HUES48 (cell line): Measurements from ENCODE around the gene LMTK3.

ENCODE experiments used
- H3K27ac ChIP-seq: one replicate; pipeline ENCODE4 v1.7.0; 2013; ENCODE audit warnings: low read depth, low read length, inconsistent platforms
- H3K27me3 ChIP-seq: 2 replicates; pipeline ENCODE4 v1.6.1; 2013; ENCODE audit warnings: mild to moderate bottlenecking, low read length; ENCODE audit not compliant: control insufficient read depth, insufficient read depth
- H3K36me3 ChIP-seq: 2 replicates; pipeline ENCODE4 v1.6.1; 2013; ENCODE audit warnings: low read length; ENCODE audit not compliant: control insufficient read depth, insufficient read depth
- H3K4me1 ChIP-seq: 2 replicates; pipeline ENCODE4 v1.6.1; 2013; ENCODE audit warnings: mild to moderate bottlenecking, low read length; ENCODE audit not compliant: control insufficient read depth, insufficient read depth
- H3K4me3 ChIP-seq: 2 replicates; pipeline ENCODE4 v1.5.1; 2013; ENCODE audit warnings: mild to moderate bottlenecking, low read depth, low read length
- H3K9ac ChIP-seq: 2 replicates; pipeline ENCODE4 v1.6.1; 2013; ENCODE audit warnings: mild to moderate bottlenecking, low read depth, low read length, moderate library complexity
- H3K9me3 ChIP-seq: 2 replicates; pipeline ENCODE4 v1.6.1; 2013; ENCODE audit warnings: low read length; ENCODE audit not compliant: control insufficient read depth, insufficient read depth

The LMTK3 gene

DNA sequence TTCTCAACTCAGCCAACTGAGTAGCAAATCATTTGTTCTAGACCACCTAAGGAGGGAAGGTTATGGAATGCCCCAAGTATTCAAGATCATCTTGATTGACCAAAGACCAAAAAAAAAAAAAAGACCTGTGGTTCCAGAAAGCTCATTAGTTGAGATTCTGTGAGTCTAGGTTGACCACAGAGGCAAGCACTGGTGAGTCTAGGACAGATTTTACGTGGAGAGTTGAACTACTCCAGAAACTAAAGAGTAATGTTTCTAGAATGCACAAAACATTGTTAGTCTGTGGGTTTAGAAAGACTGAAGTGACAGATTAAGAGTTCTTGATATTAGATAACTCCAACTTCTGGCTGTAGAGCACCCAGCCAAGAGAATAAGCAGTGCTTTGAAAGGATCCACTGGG lies 46.4 kb downstream of the LMTK3 start:
- no peaks in the 10 kb centered on the region for H3K9me3 ChIP-seq
- H3K9ac ChIP-seq: no peak overlapping the region
- H3K4me3 ChIP-seq: no peak overlapping the region
- peaks cover 4% of the 10 kb centered on the region; the same call in 1 of the 2 replicates for H3K36me3 ChIP-seq
- H3K27ac ChIP-seq: no peak overlapping the region
- H3K27me3 ChIP-seq: no peaks in the 10 kb centered on the region
- H3K4me1 ChIP-seq: no peaks in the 10 kb centered on the region

DNA sequence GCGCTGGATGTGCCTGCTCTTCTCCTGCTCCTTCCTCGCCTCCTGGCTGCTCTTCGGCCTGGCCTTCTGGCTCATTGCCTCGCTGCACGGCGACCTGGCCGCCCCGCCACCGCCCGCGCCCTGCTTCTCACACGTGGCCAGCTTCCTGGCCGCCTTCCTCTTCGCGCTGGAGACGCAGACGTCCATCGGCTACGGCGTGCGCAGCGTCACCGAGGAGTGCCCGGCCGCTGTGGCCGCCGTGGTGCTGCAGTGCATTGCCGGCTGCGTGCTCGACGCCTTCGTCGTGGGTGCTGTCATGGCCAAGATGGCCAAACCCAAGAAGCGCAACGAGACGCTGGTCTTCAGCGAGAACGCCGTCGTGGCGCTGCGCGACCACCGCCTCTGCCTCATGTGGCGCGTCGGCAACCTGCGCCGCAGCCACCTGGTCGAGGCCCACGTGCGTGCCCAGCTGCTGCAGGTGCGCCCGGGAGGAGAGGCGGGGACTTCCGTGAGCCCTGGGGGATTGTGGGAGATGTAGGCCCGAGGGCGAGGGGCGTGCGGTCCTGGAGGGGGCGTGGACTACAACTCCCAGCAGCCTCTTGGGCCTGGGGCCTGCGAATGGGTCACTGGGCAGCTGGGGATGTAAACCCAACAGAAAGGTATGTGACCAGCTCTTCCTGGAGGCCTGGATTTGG lies 49.5 kb downstream of the LMTK3 start:
- no peak overlapping the region for H3K27ac ChIP-seq
- H3K4me3 ChIP-seq: no peak overlapping the region
- no peak overlapping the region for H3K9ac ChIP-seq
- H3K27me3 ChIP-seq: no peaks in the 10 kb centered on the region
- no peaks in the 10 kb centered on the region for H3K4me1 ChIP-seq
- H3K36me3 ChIP-seq: peaks cover 7% of the 10 kb centered on the region
- H3K9me3 ChIP-seq: no peaks in the 10 kb centered on the region

- H3K9ac ChIP-seq: no peak overlapping the region
- H3K36me3 ChIP-seq: peaks cover 12% of the 10 kb centered on the region
- H3K4me1 ChIP-seq: no peaks in the 10 kb centered on the region
- no peak overlapping the region for H3K4me3 ChIP-seq
- H3K27ac ChIP-seq: no peak overlapping the region
- H3K27me3 ChIP-seq: no peaks in the 10 kb centered on the region
- no peaks in the 10 kb centered on the region for H3K9me3 ChIP-seq
These were observed 50.0 kb downstream of the LMTK3 start for GRCh38 chr19:48461651-48461981.

- H3K4me1 ChIP-seq: no peaks in the 10 kb centered on the region
- H3K9me3 ChIP-seq: no peaks in the 10 kb centered on the region
- H3K27me3 ChIP-seq: no peaks in the 10 kb centered on the region
- H3K4me3 ChIP-seq: no peak overlapping the region
- H3K27ac ChIP-seq: no peak overlapping the region
- peaks cover 44% of the 10 kb centered on the region for H3K36me3 ChIP-seq
- H3K9ac ChIP-seq: no peak overlapping the region
These were observed 53.6 kb downstream of the LMTK3 start for GRCh38 chr19:48458016-48458415.

GRCh38 chr19:48456864-48457263 lies 54.8 kb downstream of the LMTK3 start:
- peaks cover 54% of the 10 kb centered on the region for H3K36me3 ChIP-seq
- no peaks in the 10 kb centered on the region for H3K27me3 ChIP-seq
- H3K4me3 ChIP-seq: no peak overlapping the region
- H3K27ac ChIP-seq: no peak overlapping the region
- H3K9ac ChIP-seq: no peak overlapping the region
- no peaks in the 10 kb centered on the region for H3K9me3 ChIP-seq
- no peaks in the 10 kb centered on the region for H3K4me1 ChIP-seq

- Histone ChIP-seq H3K4me1 (no peaks in the 10 kb centered on the region), H3K27me3 (no peaks in the 10 kb centered on the region), H3K9ac (no peak overlapping the region), H3K36me3 (peaks cover 62% of the 10 kb centered on the region), H3K27ac (no peak overlapping the region), H3K4me3 (no peak overlapping the region), H3K9me3 (no peaks in the 10 kb centered on the region)
These were observed 55.6 kb downstream of the LMTK3 start for GRCh38 chr19:48455908-48456562.

DNA sequence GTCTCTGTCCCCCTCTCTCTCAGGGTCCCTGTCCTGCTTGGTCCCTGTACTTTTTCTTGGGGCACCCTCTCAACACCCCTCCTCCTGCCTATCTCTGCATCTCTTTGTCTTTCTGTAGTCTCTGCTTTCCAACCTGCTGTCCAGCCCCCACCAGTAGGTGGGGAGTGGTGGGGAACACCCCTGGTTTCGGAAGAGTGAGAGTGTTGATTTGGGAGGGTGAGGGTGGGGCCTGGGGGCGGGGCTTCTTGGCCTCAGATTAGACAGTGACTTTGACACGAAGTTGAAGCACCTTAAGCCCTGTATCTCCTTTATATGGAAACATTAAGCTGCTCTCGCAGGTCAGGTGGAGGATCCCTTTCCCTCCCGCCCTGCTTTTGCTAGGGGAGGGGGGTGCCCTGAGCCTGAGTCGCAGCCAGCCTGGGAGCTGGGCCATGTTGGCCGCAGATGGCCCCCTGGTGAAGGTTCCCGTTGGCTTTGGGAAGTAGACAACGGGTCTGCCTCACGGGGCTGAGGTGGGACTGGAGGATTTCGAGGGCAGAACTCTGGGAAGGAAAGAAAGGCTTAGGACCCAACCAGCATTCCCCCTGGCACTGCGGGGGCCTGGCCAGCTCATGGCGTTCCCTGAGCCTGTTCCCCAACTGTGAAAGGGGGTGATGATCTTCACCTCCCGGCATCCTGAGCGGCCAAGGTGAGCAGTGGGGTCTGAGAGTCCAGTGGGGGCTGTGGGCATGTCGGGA lies 56.3 kb downstream of the LMTK3 start, which contains the start of gene KCNJ14:
TSS of gene KCNJ14 (plus strand) at position 404 of the 737 bp plus-strand sequence. CDS start 6,151 bp downstream, outside the sequence.
- H3K4me1 ChIP-seq: no peaks in the 10 kb centered on the region
- no peak within 1 kb of the TSS for H3K4me3 ChIP-seq
- no peaks in the 10 kb centered on the region for H3K9me3 ChIP-seq
- peaks cover 66% of the 10 kb centered on the region for H3K36me3 ChIP-seq
- H3K27ac ChIP-seq: no peak within 1 kb of the TSS
- H3K27me3 ChIP-seq: no peaks in the 10 kb centered on the region
- H3K9ac ChIP-seq: no peak within 1 kb of the TSS

GRCh38 chr19:48454150-48454730 lies 57.4 kb downstream of the LMTK3 start:
- peaks cover 77% of the 10 kb centered on the region for H3K36me3 ChIP-seq
- H3K9me3 ChIP-seq: no peaks in the 10 kb centered on the region

DNA sequence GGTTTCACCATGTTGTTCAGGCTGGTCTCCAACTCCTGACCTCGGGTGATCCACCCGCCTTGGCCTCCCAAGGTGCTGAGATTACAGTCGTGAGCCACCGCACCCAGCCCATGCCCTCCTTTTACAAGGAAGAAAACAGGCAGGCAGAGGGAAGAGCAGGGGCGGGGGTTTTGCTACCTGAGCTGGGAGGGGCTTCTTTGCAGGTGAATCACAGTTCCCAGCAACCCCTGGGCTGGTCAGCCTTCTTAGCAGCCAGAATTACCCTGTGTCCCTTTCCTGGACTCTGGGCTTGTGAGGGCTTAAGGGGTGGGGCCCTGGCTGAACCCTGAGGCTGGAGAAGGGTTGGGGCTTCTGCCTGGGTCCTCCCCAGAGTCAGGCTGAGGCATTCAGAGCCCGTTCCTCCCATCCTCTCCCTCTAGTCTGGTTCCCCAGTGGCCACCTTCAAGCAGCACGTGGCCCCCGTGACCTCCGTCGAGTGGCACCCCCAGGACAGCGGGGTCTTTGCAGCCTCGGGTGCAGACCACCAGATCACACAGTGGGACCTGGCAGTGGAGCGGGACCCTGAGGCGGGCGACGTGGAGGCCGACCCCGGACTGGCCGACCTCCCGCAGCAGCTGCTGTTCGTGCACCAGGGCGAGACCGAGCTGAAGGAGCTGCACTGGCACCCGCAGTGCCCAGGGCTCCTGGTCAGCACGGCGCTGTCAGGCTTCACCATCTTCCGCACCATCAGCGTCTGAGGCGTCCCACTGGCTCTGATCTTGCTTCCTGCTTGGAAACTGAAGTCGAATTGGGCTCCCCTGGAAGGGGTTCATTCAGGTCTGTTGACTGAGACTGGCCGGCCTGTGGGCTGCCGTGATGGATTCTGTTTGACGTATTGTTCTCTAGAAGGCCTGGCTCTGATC lies 59.1 kb downstream of the LMTK3 start:
- Histone ChIP-seq H3K4me1 (no peaks in the 10 kb centered on the region), H3K4me3 (no peak overlapping the region), H3K27me3 (no peaks in the 10 kb centered on the region), H3K27ac (no peak overlapping the region), H3K9ac (no peak overlapping the region), H3K36me3 (peaks cover 94% of the 10 kb centered on the region), H3K9me3 (no peaks in the 10 kb centered on the region)

More at GRCh38 chr19:48454150-48454730, 57.4 kb downstream of the LMTK3 start:
- Histone ChIP-seq H3K27ac (no peak overlapping the region), H3K9ac (no peak overlapping the region), H3K4me1 (no peaks in the 10 kb centered on the region), H3K4me3 (no peak overlapping the region), H3K27me3 (no peaks in the 10 kb centered on the region)

DNA sequence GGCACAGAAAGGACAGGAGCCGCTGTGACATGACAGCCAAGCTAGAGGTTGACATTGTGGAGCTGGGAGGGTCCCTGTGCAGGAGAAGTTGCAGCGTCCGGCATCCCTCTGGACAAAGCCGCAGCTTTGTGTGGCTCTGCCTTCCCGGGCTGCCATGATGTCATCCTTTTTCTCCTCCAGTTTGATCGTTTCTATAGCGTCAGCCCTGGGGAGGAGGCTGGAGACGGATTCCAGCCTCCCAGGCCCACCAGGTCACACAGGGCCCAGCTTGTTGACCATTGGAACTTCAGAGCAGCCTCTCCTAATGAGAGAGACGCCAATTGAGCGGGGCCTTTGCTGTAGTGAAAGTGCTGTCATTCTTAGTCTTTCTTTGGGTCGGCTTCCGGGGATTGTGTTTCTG lies 60.0 kb downstream of the LMTK3 start:
- H3K4me3 ChIP-seq: no peak overlapping the region
- no peak overlapping the region for H3K9ac ChIP-seq
- H3K27me3 ChIP-seq: no peaks in the 10 kb centered on the region
- no peak overlapping the region for H3K27ac ChIP-seq
- H3K9me3 ChIP-seq: no peaks in the 10 kb centered on the region
- H3K36me3 ChIP-seq: peaks cover 92% of the 10 kb centered on the region
- no peaks in the 10 kb centered on the region for H3K4me1 ChIP-seq
